ENCODE results near the gene GRIK1.

GRIK1 gene

DNA sequence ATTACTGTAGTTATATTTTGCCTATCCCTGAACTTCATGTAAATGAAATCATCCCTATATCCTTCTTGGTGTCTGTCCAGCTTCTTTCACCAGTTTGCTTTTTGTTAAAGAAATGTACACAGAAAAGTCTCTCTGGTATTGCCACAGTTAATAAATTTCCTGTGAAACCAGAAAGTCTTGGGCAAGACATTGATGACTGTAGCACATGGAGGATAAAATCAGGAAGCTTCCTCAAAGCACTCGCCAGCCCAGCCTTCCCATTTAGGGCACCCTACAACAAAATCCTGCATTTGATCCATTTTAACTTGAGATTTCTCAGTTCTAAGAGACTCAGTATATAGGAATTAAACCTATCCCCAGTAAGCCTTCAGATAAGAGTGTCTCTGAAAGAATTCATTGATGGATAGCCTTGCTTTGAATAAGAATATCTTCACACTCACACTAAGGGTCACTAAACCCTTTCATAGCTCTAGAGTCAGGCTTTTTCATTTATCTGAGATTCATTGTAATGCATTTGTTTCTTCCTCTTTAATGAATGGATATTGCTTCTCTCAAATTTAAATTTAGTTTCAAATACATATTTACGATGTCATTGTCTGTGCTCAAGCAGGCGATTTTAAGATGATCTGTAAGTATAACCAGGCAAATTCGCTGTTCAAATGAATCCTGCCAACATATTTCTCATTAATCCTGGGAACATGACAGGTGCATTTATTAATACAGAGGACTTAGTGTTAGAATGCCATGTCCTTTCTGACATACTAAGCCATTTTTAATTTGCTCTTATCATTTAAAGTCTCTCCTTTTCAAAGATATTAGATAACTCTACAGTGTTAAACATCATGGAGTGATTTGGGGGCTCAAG is 153.1 kb downstream of the GRIK1 start:
- DNase-seq (ENCODE audit: low read depth), result no peak

DNA sequence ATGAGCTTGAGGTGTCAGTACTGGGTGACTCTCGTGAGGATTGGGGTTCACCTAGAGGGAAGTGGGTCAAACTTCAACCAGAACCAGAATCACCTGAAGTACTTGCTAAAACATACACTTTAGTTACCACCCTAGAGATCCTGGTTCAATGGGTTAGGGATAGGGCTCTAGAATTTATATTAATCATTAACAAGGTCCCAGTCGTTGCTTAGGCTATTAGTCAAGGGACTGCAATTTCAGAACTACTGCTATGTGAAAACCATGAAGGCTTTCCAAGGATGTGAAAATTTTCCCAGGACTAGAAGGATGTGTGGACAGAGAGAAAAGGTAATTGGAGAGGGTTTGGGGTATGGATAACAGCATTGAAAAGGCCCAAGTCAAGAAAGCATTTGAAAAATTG is 162.6 kb downstream of the GRIK1 start:
- no peak for DNase-seq (ENCODE audit: low read depth)

DNA sequence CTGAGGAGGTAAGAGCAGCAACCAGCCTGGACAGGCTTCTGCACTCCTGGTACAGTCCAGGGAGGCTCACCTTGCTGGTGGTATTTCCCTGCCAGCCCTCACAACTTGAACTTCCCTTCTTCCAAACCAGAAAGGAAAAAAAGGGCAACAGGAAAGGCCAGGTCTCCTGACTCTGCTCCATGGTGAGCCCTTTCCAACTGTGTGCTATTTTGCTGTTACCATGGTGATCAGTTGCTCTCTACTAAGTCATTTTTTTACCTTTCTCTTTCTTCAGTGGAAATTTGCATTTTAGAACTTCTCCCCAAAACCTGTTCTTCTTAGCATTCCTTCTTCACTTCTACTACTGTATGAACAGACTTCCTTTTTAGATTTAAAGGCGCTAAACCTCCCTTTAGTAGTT is 164.3 kb downstream of the GRIK1 start:
- DNase-seq (ENCODE audit: low read depth), result no peak

DNA sequence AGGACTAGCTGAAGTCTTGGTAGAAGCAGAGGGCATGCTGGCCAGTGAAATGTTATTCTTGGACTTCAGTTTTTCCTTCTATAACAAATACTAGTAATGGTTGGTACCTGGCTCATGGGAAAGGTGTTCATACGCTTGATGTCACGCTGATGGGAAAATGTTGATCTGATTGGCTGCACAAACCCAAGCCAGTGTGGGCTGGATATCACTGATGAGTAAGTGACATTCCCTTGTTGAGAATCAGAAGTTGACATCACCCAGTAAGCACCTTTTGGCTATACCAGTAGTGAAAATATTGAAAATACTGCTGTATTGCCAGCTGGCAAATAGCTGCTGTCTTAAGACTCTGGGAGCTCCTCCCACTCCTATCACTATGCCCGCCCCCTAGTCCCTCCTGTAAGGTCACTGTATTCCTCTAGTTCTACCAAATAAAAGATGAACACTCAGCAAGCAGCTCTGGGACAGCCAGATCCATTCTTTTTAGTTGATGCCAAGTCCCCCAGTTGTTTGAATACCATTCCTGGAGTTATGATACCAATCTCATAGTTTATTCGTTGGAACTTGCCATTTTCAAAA is 168.2 kb downstream of the GRIK1 start:
- DNase-seq (ENCODE audit: low read depth), result no peak

DNA sequence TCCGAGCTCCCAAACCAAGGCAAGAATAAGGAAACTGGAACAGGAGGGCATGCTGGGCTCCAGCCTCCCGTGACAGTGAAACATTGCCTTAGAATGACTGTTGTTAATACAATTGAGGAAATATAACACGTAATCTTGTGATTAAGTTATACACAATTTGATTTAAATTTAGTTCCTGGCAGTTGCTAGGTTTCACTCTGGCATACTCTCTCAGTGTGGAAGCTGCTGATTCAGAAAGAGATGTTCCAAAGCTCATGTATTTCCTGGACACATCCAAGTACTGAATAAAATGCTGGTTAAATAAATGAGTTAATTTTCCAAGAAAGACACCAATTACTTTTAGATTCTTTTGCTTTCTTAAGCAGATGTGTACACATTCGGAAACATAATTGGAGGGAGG is 176.1 kb downstream of the GRIK1 start:
- no peak for DNase-seq (ENCODE audit: low read depth)

DNA sequence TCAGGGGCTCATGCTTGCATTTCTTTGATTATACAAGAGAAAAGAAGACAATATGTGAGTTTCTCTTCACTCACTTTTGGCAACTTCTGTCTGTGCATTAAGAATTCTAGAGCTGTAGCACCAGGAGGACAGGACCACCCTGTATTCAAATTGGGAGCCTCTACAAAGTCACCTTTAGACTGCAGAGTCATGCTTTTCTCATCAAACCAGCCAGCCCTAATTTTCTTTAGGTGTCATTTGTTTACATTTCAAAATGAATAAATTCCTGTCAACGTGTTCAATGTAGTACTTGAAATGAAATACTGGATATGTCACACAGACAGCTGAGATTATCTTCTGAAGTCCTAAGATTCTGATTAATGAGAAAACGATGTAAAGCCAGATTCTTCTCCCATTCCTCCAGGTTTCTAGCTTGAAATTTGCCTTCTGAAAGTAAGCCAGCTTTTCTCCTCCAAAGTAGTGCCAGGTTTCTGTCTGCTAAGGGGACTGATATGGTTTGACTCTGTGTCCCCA is 177.2 kb downstream of the GRIK1 start:
- no peak for DNase-seq (ENCODE audit: low read depth)

DNA sequence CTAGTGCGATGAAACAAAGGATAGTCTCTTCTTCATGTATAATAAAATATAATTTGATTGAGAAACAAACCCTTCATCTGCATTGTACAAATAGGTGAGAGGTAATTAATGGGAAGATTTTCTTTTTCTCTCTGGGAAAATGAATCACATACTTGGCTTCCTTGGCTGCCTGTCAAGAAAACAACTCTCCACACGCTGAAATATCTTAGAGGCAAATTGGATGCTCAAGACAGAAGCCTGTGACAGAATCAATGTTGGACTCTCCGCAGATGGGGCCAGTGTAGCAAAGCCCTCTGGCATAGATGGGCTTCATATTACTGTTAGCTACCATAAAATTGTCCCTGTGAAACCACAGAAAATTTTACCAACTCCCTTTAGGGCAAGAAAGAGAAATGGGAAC is 186.6 kb downstream of the GRIK1 start:
- DNase-seq (ENCODE audit: low read depth), result no peak

DNA sequence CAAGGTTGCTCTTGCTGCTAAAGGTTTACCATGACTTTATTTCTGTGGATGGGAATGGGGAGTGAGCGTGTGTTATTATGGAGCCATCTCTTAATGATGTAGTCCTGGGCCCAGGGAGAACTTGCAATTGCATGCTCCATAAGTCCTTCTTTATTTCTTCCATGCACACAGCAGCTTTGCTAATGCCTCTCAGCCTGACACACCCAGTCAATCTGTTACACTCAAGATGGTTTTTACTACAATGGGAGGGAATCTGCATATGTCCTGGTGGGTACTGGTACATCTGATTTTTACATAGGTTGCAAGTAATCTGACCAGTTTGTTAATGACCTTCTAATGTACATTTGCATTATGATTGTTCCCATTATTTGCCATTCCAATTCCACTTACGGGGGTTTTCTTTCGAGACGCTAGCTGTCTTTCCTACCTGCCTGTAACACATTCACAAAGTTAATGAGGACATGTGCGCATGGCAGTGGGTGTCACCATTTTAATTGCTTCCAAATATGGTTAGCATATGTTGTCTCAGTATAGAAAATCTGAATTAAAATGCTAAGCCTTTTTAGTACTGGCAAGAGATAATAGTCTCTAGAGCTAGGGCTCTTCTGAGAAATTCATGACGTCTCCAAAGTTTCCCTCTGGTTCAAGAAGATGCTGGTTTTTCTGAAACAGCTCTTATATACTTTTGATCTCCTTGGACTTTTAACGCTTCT is 188.2 kb downstream of the GRIK1 start:
- DNase-seq (ENCODE audit: low read depth), result no peak

DNA sequence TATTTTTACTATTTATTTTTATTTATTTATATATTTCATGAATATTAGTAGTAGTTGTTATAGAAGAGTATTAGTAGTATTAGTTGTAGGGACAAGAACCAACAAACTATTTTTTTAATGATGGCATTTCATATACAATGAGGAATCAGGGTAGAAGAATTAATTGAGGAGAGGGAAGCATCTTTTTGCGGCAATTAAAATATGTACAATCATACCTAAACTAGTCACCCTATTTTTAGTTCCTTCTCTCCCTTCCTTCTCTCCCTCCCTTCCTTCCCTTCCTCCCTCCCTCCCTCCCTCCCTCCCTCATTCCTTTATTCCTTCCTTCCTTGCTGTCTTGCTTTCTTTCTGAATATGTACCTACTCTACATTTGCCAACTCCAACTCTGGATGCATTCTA is 189.8 kb downstream of the GRIK1 start:
- DNase-seq (ENCODE audit: low read depth), result no peak

DNA sequence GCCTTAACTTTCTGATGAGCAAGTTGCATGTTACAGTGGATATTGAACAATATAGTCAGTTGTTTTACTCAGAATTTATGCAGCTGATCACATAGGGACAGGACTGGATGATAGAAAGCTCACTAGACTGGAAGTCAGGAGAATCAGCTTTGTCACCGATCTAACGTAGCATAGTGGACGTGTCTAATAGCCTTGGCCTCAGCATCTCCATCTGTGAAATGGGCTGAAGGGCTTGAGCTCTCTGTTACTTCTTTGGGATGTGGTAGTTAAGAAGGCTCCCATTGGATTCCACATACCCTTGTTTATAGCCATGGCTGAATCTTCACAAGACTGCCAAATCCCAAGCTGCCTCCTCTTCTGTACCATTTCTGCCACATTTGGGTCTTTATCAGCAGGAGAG is 190.6 kb downstream of the GRIK1 start:
- DNase-seq (ENCODE audit: low read depth), result no peak

DNA sequence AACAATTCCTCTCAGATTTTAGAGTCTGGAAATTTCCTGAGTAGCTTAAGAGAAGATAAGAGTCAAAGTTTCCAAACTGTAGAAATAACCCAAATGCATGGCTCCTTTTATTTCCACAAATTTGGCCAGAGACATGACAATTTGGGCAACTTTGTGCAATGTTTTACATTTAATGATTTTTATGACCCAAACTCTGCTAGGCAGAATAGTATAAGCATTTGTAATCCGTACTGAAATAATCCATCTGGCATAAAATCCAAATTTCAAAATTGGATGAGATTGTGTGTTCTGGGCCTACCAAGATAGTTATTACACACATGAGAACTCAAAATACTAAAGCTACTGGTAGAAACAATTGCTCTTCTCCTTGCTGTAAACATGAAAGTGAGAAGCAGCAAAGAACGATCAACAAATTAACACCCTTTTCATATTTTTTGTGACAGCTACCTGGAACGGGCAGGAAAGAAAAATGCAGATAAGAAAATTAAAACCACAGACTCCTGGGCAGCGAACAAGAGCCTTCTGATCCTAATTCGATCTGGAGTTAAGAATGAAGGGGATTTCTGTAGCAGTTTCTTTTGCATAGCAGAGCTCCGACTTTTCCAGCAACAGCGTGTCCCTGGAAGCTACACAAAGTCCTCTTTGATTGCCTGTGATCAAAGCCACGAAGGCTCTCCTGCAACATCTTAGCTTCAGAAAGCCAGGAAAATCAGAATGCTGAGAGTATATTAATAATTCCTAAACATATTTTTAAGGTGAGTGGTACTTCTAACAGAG is 191.2 kb downstream of the GRIK1 start:
- no peak for DNase-seq (ENCODE audit: low read depth)

DNA sequence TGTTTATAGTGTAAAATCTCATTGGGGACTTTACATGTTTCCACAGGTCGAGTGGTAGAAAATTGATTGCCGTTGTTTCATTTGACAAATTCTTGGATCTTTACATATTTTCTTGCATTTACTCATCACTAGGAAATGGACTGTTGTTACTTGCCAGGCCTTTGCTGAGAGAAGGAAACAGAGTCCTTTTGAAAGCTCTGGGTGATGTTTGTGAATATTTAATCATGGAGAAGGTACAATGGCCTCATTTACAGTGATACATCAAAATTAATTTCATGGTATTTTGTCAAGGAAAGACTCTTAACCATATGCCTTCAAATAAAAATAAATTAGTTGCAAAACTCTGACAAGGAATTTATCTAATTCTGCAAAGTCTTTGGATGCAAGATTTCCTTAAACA is 198.0 kb downstream of the GRIK1 start:
- no peak for DNase-seq (ENCODE audit: low read depth)

DNA sequence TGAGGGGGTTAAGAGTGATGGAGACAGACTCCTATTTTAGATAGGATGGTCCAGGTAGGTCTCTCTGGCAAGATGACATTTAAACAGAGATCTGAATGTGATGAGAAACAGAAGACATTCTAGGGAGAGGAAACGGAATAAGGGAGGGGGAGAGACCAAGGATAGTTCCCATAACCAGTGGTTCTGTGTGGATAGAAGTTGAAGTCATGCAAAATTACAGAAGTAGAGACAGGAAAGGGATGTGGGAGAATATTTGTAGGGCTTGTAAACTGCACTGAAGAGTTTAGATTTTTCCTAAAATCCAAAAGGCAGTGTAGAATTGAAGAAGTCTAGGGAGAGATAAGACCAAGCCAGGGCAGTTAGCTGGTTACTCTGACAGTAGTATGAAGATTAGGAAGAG is 200.6 kb downstream of the GRIK1 start:
- DNase-seq (ENCODE audit: low read depth), result no peak

DNA sequence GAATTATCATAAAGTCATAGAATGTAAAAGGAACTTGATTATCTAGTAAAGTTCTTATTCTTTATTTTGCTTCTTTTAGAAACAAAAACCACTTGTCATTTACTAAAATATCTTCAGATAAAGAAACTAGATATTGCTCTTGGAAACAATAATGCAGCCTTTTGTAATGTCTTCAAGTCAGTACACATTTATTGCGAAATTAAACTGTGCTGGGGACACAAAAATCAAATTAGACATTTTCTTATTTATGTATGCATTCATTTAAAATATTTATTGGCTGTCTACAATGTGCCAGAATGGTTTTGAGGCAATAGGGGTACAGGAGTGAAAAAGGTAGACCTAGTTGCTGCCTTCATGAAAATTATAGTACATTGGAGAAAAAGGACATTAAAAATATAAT is 201.1 kb downstream of the GRIK1 start:
- no peak for DNase-seq (ENCODE audit: low read depth)

DNA sequence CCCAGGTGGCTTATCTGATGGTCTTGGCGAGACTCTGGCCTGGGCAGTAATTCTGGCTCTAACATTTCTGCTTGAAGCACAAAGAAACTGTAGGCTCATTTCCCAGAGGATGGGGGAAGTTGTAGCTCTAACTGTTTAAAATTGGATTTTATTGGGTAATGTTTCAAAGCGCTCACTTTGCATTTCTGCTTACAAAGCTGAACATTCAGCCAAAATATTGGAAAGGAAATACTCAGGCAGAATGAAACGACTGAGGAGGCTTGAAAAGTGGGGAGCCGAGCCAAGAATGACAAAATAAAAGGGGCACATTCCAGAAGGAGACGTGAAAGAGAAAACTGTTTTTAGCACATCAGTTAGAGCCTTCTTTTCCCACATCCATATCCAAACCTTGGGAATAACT is 202.6 kb downstream of the GRIK1 start:
- no peak for DNase-seq (ENCODE audit: low read depth)

DNA sequence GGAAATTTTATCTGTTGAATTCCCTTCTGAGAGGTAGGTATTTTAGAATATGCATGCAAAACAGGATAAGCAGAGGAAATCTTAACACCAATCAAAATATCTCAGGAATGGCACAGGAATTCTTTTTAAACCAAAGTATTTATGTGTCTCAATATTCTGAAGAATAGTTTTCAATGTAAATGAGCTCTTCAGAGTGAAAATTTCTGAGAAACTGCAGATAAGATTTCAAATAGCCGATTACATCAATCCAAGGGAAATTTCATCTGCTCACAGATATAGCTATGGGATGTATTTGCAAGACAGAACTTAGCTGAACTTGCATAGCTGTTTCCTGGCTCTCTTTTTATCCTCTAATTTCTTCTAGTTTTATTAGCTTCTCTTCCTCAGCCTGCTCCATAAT is 209.5 kb downstream of the GRIK1 start:
- no peak for DNase-seq (ENCODE audit: low read depth)

DNA sequence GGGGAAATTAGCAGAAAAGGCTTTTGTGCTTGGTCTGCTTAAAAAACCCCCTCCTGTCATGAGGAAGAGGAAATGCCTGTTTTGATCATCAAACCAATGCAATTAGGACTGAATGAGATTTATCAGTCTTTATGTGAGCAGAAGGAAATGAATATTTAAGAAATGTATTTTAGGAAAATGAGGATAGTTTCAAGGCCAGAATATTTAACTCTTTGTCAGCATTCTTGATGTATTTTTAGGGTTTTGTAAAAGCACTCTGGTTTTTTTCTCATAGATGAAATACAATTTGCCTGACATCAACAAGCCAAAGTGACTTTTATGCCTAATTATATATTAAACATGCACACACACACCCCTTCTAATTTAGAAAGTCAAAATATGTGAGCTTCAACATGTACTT is 213.8 kb downstream of the GRIK1 start:
- DNase-seq (ENCODE audit: low read depth), result no peak

DNA sequence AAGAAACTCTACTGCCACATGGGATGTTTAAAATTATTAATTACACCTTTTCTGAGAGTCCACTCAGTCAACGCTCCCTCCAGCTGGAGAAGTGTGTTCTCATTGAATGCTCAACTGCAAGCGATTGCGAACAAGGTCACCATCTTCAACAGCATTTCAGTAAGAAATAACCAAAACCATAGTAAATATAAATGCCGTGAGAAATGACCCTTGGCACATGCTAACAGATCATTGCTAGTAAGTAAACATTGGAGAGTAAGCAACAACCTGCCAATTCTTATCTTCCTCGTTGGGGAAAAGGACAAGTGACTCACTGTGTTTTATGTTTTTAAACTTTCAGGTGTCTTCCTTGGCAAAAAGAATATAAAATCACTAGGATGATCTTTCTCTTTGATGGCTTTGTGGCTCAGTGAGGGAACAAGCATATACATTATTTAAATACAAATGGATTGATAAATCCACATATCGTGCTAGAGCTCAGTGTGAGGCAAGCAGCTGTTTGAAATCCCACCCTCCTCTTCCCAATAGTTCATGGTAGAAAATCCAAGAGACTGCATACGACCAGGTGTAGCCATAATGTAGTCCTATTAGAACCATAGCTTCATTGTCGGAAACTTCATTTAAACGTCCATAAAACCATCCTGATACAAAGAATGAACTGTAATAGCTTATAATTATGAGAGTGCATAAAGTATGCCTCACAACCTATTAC is 214.6 kb downstream of the GRIK1 start:
- DNase-seq (ENCODE audit: low read depth), result no peak

DNA sequence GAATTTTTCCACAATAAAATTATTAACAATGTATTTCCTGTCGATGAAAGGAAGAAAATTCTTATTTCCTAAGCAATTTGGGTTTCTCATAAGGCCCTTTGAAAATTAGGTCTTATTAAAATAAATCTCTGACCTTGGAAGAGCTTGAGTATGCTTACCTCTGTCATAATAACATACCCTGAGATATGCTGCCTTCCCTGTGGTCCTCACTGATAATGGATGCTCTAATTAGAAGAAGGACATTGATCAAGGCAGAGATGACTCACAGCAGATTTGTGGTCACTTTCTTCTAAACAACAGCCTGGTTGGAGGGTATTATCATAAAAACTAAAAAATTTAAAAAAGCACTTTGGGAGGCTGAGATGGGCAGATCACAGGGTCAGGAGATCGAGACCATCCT is 217.8 kb downstream of the GRIK1 start:
- no peak for DNase-seq (ENCODE audit: low read depth)

DNA sequence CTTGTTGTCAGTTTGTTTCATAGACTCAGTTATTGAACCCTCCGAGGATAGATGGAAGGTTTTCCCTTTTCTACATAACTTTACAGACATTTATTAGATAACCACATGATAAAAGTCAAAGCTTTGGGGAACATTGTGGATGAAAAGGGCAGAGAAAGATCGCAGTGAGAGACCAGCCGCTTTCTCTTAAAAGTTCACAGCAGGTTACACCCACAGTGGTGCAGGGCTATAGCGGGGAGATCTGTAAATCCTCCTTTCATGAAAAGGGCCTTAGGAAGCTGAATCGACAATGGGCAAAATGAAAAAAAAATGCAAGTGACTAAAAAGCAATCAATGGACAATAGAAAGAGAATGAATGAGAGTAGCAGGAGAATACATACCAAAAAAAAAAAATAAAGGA is 218.6 kb downstream of the GRIK1 start:
- DNase-seq (ENCODE audit: low read depth), result no peak

DNA sequence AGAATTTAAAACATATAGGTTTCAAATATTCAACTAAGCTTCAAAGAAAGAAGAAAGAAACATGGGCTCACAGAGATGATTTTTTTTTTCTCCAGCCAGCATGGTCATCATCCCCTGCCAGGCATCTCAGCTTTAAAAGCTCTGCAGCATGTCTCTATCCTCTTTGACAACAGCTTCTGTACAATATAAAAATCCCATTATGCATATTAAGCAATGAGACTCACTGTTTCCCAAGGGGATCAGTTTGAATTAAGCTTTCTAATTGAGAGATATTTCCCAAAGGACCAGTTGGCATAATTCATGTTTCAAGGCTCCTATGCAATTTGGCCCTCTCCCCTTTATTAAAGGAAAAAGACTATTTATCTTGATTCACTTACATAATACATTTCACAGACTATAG is 220.3 kb downstream of the GRIK1 start:
- no peak for DNase-seq (ENCODE audit: low read depth)

Measured in HS-5 (cell line).